Liver (tissue), 3 donors: ENCODE measurements around the gene HPCAL4.

Source experiments
- EGR1 ChIP-seq, 2 donors: IDR thresholded peaks; 2 replicates each; pipeline ENCODE4 v1.6.1; 2016 to 2018; ENCODE audit warnings: antibody characterized with exemption in 2 of 2, low read depth in 2 of 2
- GABPA ChIP-seq, 2 donors: IDR thresholded peaks in 1 of 2; conservative IDR thresholded peaks in 1 of 2; 2 replicates each; pipeline ENCODE4 v1.6.1; 2016; ENCODE audit warnings: antibody characterized with exemption in 2 of 2, mild to moderate bottlenecking in 1 of 2, moderate library complexity in 1 of 2
- JUND ChIP-seq, 2 donors: IDR thresholded peaks; 2 replicates each; pipeline ENCODE4 v1.6.1; 2016; ENCODE audit warnings: antibody characterized with exemption in 2 of 2
- RAD21 ChIP-seq, 2 donors: IDR thresholded peaks; 2 replicates each; pipeline ENCODE4 v1.6.1; 2016; ENCODE audit warnings: antibody characterized with exemption in 2 of 2, mild to moderate bottlenecking in 2 of 2
- RXRA ChIP-seq, 2 donors: IDR thresholded peaks; 2 replicates each; pipeline ENCODE4 v1.6.1; 2017 to 2018; ENCODE audit warnings: antibody characterized with exemption in 2 of 2, mild to moderate bottlenecking in 1 of 2
- SP1 ChIP-seq: IDR thresholded peaks from 2 replicates; pipeline ENCODE4 v1.6.1; 2018; ENCODE audit warnings: antibody characterized with exemption, mild to moderate bottlenecking
- TAF1 ChIP-seq: conservative IDR thresholded peaks from 2 replicates; pipeline ENCODE4 v1.6.1; 2016; ENCODE audit warnings: antibody characterized with exemption, mild to moderate bottlenecking
- YY1 ChIP-seq: IDR thresholded peaks from 2 replicates; pipeline ENCODE4 v1.6.1; 2016; ENCODE audit warnings: antibody characterized with exemption, mild to moderate bottlenecking
- TF ChIP-seq, protein P1 (sequence below): fragments of 150-350 bp; IDR thresholded peaks from 2 replicates; pipeline ENCODE4 v1.5.1; 2017; ENCODE audit warnings: improper control_type of control experiment, low read depth, low read length; ENCODE audit not compliant: missing input control
- TF ChIP-seq, protein P2 (sequence below): IDR thresholded peaks from 2 replicates; pipeline ENCODE4 v1.6.1; 2016; ENCODE audit warnings: antibody characterized with exemption
- TF ChIP-seq, protein P3 (sequence below): IDR thresholded peaks from 2 replicates; pipeline ENCODE4 v1.6.1; 2016; ENCODE audit warnings: antibody characterized with exemption, mild to moderate bottlenecking
- TF ChIP-seq, protein P4 (sequence below): IDR thresholded peaks from 2 replicates; pipeline ENCODE4 v1.6.1; 2016; ENCODE audit warnings: antibody characterized with exemption
- TF ChIP-seq, protein P5 (sequence below): IDR thresholded peaks from 2 replicates; pipeline ENCODE4 v1.6.1; 2016; ENCODE audit warnings: antibody characterized with exemption
- donor health status: healthy.
- donor health status: healthy.

DNA sequence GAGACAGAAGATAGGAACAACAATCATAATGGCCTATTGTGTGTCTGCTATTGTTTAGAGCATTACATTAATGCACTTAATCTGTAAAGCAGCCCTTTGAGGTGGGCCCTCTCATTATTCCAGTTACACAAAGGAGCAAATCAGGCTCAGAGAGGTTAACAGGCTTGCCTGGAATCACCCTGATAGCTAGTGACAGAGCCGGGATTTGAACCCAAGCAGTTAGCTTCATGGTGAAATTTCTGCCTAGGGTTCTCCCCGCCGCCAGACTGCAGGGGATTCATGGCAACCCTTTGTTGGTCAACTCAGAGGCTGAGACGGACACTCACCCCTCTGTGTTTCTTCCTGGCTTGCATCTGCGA is 58.9 kb downstream of the HPCAL4 start:
- TF ChIP-seq, protein P1, sequence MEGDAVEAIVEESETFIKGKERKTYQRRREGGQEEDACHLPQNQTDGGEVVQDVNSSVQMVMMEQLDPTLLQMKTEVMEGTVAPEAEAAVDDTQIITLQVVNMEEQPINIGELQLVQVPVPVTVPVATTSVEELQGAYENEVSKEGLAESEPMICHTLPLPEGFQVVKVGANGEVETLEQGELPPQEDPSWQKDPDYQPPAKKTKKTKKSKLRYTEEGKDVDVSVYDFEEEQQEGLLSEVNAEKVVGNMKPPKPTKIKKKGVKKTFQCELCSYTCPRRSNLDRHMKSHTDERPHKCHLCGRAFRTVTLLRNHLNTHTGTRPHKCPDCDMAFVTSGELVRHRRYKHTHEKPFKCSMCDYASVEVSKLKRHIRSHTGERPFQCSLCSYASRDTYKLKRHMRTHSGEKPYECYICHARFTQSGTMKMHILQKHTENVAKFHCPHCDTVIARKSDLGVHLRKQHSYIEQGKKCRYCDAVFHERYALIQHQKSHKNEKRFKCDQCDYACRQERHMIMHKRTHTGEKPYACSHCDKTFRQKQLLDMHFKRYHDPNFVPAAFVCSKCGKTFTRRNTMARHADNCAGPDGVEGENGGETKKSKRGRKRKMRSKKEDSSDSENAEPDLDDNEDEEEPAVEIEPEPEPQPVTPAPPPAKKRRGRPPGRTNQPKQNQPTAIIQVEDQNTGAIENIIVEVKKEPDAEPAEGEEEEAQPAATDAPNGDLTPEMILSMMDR, result no peak
- TF ChIP-seq RXRA (IDR thresholded peaks at IDR 0.05) (no peak), RAD21 (IDR thresholded peaks at IDR 0.05) (no peak), EGR1 (IDR thresholded peaks at IDR 0.05; ENCODE audit: low read depth in 2 of 2) (no peak), TAF1 (no peak), YY1 (no peak), JUND (IDR thresholded peaks at IDR 0.05) (no peak), GABPA (IDR thresholded peaks at IDR 0.05 in 1 of 2, conservative IDR thresholded peaks at IDR 0.05 in 1 of 2) (no peak), SP1 (no peak)
- TF ChIP-seq, protein P2, sequence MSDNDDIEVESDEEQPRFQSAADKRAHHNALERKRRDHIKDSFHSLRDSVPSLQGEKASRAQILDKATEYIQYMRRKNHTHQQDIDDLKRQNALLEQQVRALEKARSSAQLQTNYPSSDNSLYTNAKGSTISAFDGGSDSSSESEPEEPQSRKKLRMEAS, result no peak
- TF ChIP-seq, protein P3, sequence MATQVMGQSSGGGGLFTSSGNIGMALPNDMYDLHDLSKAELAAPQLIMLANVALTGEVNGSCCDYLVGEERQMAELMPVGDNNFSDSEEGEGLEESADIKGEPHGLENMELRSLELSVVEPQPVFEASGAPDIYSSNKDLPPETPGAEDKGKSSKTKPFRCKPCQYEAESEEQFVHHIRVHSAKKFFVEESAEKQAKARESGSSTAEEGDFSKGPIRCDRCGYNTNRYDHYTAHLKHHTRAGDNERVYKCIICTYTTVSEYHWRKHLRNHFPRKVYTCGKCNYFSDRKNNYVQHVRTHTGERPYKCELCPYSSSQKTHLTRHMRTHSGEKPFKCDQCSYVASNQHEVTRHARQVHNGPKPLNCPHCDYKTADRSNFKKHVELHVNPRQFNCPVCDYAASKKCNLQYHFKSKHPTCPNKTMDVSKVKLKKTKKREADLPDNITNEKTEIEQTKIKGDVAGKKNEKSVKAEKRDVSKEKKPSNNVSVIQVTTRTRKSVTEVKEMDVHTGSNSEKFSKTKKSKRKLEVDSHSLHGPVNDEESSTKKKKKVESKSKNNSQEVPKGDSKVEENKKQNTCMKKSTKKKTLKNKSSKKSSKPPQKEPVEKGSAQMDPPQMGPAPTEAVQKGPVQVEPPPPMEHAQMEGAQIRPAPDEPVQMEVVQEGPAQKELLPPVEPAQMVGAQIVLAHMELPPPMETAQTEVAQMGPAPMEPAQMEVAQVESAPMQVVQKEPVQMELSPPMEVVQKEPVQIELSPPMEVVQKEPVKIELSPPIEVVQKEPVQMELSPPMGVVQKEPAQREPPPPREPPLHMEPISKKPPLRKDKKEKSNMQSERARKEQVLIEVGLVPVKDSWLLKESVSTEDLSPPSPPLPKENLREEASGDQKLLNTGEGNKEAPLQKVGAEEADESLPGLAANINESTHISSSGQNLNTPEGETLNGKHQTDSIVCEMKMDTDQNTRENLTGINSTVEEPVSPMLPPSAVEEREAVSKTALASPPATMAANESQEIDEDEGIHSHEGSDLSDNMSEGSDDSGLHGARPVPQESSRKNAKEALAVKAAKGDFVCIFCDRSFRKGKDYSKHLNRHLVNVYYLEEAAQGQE, result no peak
- TF ChIP-seq, protein P4, sequence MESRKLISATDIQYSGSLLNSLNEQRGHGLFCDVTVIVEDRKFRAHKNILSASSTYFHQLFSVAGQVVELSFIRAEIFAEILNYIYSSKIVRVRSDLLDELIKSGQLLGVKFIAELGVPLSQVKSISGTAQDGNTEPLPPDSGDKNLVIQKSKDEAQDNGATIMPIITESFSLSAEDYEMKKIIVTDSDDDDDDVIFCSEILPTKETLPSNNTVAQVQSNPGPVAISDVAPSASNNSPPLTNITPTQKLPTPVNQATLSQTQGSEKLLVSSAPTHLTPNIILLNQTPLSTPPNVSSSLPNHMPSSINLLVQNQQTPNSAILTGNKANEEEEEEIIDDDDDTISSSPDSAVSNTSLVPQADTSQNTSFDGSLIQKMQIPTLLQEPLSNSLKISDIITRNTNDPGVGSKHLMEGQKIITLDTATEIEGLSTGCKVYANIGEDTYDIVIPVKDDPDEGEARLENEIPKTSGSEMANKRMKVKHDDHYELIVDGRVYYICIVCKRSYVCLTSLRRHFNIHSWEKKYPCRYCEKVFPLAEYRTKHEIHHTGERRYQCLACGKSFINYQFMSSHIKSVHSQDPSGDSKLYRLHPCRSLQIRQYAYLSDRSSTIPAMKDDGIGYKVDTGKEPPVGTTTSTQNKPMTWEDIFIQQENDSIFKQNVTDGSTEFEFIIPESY, result no peak
- TF ChIP-seq, protein P5, sequence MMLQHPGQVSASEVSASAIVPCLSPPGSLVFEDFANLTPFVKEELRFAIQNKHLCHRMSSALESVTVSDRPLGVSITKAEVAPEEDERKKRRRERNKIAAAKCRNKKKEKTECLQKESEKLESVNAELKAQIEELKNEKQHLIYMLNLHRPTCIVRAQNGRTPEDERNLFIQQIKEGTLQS, result no peak
